PC-9 (cell line): Measurements from ENCODE around the gene PIBF1. TPM values are rescaled to one million over a fixed set of nuclear protein-coding genes. Genes with fewer than 3 reads are reported as not detected.

Experiments used
- BruUV-seq: library from RNA; stranded (reverse); fragments of 400-500 nt; replicated peaks from 2 replicates; lab custom pipeline; 2021; lab: Mats Ljungman, UMichigan
- CTCF ChIA-PET: fragments of 300-600 bp; sonication (Branson Sonifier 250); formaldehyde crosslinking; loops from one replicate; lab custom pipeline; 2022; ENCODE audit warnings: antibody characterized with exemption; lab: Charles Lee
- POLR2A ChIA-PET: fragments of 300-600 bp; sonication (Branson Sonifier 250); formaldehyde crosslinking; loops from one replicate; lab custom pipeline; 2022; ENCODE audit warnings: antibody characterized with exemption; ENCODE audit not compliant: unreplicated experiment; lab: Charles Lee
- DNase-seq, 2 experiments: peaks; one replicate each; pipeline versions ENCODE4 v3.0.0 to v3.0.0-alpha.2; 2015 to 2022; ENCODE audit warnings: mixed read lengths in 1 of 2
- H2AFZ ChIP-seq: fragments of 200-600 bp; sonication (generic); 2 replicates; pipeline ENCODE4 v1.8.1; 2017; ENCODE audit warnings: antibody characterized with exemption
- H3F3A ChIP-seq: fragments of 200-600 bp; sonication (generic); 2 replicates; pipeline ENCODE4 v1.8.1; 2017; ENCODE audit warnings: antibody characterized with exemption, mild to moderate bottlenecking, low read depth; ENCODE audit not compliant: insufficient read depth
- H3K27ac ChIP-seq: fragments of 200-600 bp; sonication (generic); 2 replicates; pipeline ENCODE4 v1.6.1; 2016; ENCODE audit warnings: mixed run types
- H3K27me3 ChIP-seq: fragments of 200-600 bp; sonication (generic); 2 replicates; pipeline ENCODE4 v1.6.1; 2016; ENCODE audit warnings: low read depth, mixed run types; ENCODE audit not compliant: insufficient read depth
- H3K36me3 ChIP-seq: fragments of 200-600 bp; sonication (generic); 2 replicates; pipeline ENCODE4 v1.6.1; 2016; ENCODE audit warnings: low read depth, mixed run types
- H3K4me1 ChIP-seq: fragments of 200-600 bp; sonication (generic); replicated peaks from 2 replicates; pipeline ENCODE4 v1.6.1; 2016; ENCODE audit warnings: mixed run types; ENCODE audit not compliant: insufficient read depth
- H3K4me2 ChIP-seq: fragments of 200-600 bp; sonication (generic); 2 replicates; pipeline ENCODE4 v1.6.1; 2017; ENCODE audit warnings: mixed run types
- H3K4me3 ChIP-seq: fragments of 200-600 bp; sonication (generic); 2 replicates; pipeline ENCODE4 v1.6.1; 2016; ENCODE audit warnings: mixed run types
- H3K79me2 ChIP-seq: fragments of 200-600 bp; sonication (generic); 2 replicates; pipeline ENCODE4 v1.6.1; 2017; ENCODE audit warnings: low read depth, mixed run types
- H3K9me2 ChIP-seq: fragments of 200-600 bp; sonication (generic); 2 replicates; pipeline ENCODE4 v1.8.1; 2017; ENCODE audit warnings: mild to moderate bottlenecking; ENCODE audit not compliant: insufficient read depth
- H3K9me3 ChIP-seq: fragments of 200-600 bp; sonication (generic); 2 replicates; pipeline ENCODE4 v1.8.1; 2016; ENCODE audit warnings: low read depth; ENCODE audit not compliant: insufficient read depth
- H4K20me1 ChIP-seq: fragments of 200-600 bp; sonication (generic); 2 replicates; pipeline ENCODE4 v1.8.1; 2017; ENCODE audit not compliant: insufficient read depth
- CTCF ChIP-seq: fragments of 200-600 bp; sonication (generic); conservative IDR thresholded peaks from 2 replicates; pipeline ENCODE4 v1.6.1; 2017; ENCODE audit warnings: mixed run types, antibody characterized with exemption, mild to moderate bottlenecking, moderate library complexity
- EZH2 ChIP-seq: fragments of 200-600 bp; sonication (generic); IDR thresholded peaks from 2 replicates; pipeline ENCODE4 v1.8.0; 2017; ENCODE audit warnings: antibody characterized with exemption, low read depth
- intact Hi-C: fragments of 100-400 bp; cut with micrococcal nuclease; formaldehyde crosslinking; loops from one replicate; pipeline ENCODE4 v1.10.0; 2022; ENCODE audit not compliant: unreplicated experiment
- total RNA-seq: library from RNA; stranded (reverse); gene quantifications from 2 replicates; pipeline ENCODE4 v1.2.3, GENCODE V29; 2021

The PIBF1 gene
- total RNA-seq, 1 experiment from 2014 or later: 20.3 TPM

- Histone ChIP-seq H3K9me2 (no peaks in the 10 kb centered on the region), H3K4me3 (no peak overlapping the region), H3F3A (peaks cover 12% of the 10 kb centered on the region; the same call in 1 of the 2 replicates), H3K9me3 (no peaks in the 10 kb centered on the region), H3K27ac (no peak overlapping the region), H3K27me3 (no peaks in the 10 kb centered on the region), H3K79me2 (no peaks in the 10 kb centered on the region), H2AFZ (no peak overlapping the region), H3K36me3 (peaks cover 51% of the 10 kb centered on the region), H4K20me1 (peaks cover 5% of the 10 kb centered on the region; the same call in 1 of the 2 replicates), H3K4me2 (no peak overlapping the region), H3K4me1 (no peaks in the 10 kb centered on the region)
- TF ChIP-seq EZH2 (no peak), CTCF (no peak)
- intact Hi-C loops: no loop called here
- POLR2A ChIA-PET: no interaction called here
- TSS peak; percentile 3 for BruUV-seq
- no peak for DNase-seq
- CTCF ChIA-PET: no interaction called here
Measured at GRCh38 chr13:72757792-72758535, 24.0 kb upstream of the PIBF1 start.

GRCh38 chr13:72760189-72760588 is 21.7 kb upstream of the PIBF1 start:
- H3K27me3 ChIP-seq: no peaks in the 10 kb centered on the region
- no peak overlapping the region for H3K4me3 ChIP-seq
- no peak for TF ChIP-seq EZH2
- no peak for TF ChIP-seq CTCF
- no peak overlapping the region for H3K27ac ChIP-seq
- H3K9me3 ChIP-seq: no peaks in the 10 kb centered on the region
- ChIA-PET CTCF (no interaction called here), POLR2A (no interaction called here)
- peaks cover 5% of the 10 kb centered on the region; the same call in 1 of the 2 replicates for H4K20me1 ChIP-seq
- no peaks in the 10 kb centered on the region for H3K4me1 ChIP-seq
- H3F3A ChIP-seq: peaks cover 12% of the 10 kb centered on the region; the same call in 1 of the 2 replicates
- peaks cover 44% of the 10 kb centered on the region for H3K36me3 ChIP-seq
- intact Hi-C loops: no loop called here
- no peak overlapping the region for H3K4me2 ChIP-seq
- no peak for DNase-seq
- H3K9me2 ChIP-seq: no peaks in the 10 kb centered on the region
- BruUV-seq: no TSS peak
- H3K79me2 ChIP-seq: no peaks in the 10 kb centered on the region
- H2AFZ ChIP-seq: no peak overlapping the region

GRCh38 chr13:72763411-72763810 is 18.5 kb upstream of the PIBF1 start:
- H2AFZ ChIP-seq: no peak overlapping the region
- no peaks in the 10 kb centered on the region for H3K9me2 ChIP-seq
- H3F3A ChIP-seq: peaks cover 3% of the 10 kb centered on the region; the same call in 1 of the 2 replicates
- H3K36me3 ChIP-seq: peaks cover 64% of the 10 kb centered on the region
- H3K4me2 ChIP-seq: no peak overlapping the region
- H4K20me1 ChIP-seq: peaks cover 5% of the 10 kb centered on the region
- DNase-seq: no peak
- no peaks in the 10 kb centered on the region for H3K27me3 ChIP-seq
- ChIA-PET CTCF (no interaction called here), POLR2A (no interaction called here)
- H3K9me3 ChIP-seq: no peaks in the 10 kb centered on the region
- H3K4me1 ChIP-seq: no peaks in the 10 kb centered on the region
- no peak overlapping the region for H3K27ac ChIP-seq
- no peaks in the 10 kb centered on the region for H3K79me2 ChIP-seq
- BruUV-seq: no TSS peak
- TF ChIP-seq CTCF (no peak), EZH2 (no peak)
- intact Hi-C loops: no loop called here
- H3K4me3 ChIP-seq: no peak overlapping the region
